Fibroblast of lung (primary cell): ENCODE data around the gene NEK11. TPM values are rescaled to one million over a fixed set of nuclear protein-coding genes. Genes with fewer than 3 reads are reported as not detected.

ENCODE experiments used
- DNase-seq, 2 donors: peaks; one replicate each; pipeline versions ENCODE4 v3.0.0 to v3.0.0-alpha.2; 2010; ENCODE audit warnings: low read depth in 2 of 2
- H2AFZ ChIP-seq: 2 replicates; pipeline ENCODE4 v1.5.1; 2012; ENCODE audit warnings: low read length, control low read depth, inconsistent platforms
- H3K27ac ChIP-seq: 2 replicates; pipeline ENCODE4 v1.5.1; 2011; ENCODE audit warnings: low read length, control low read depth; ENCODE audit not compliant: insufficient read depth
- H3K27me3 ChIP-seq: 2 replicates; pipeline ENCODE4 v1.5.1; 2011; ENCODE audit warnings: mild to moderate bottlenecking, low read length; ENCODE audit not compliant: control insufficient read depth, insufficient read depth
- H3K36me3 ChIP-seq: 2 replicates; pipeline ENCODE4 v1.5.1; 2011; ENCODE audit warnings: low read length; ENCODE audit not compliant: control insufficient read depth, insufficient read depth
- H3K4me1 ChIP-seq: 2 replicates; pipeline ENCODE4 v1.5.1; 2011; ENCODE audit warnings: low read length; ENCODE audit not compliant: control insufficient read depth, insufficient read depth; ENCODE audit errors: extremely low read depth
- H3K4me2 ChIP-seq: 2 replicates; pipeline ENCODE4 v1.5.1; 2011; ENCODE audit warnings: low read length, control low read depth; ENCODE audit not compliant: insufficient read depth; ENCODE audit errors: extremely low read depth
- H3K4me3 ChIP-seq, 4 experiments: fragments of 200-600 bp in 1 of 4; sonication (generic) in 1 of 4; replicated peaks in 1 of 4; 2 replicates each; pipeline ENCODE4 v1.5.1; 2011 to 2016; ENCODE audit warnings: low read length in 4 of 4, low read depth in 3 of 4, mild to moderate bottlenecking in 3 of 4, control low read depth in 2 of 4, inconsistent platforms in 1 of 4, mixed read lengths in 1 of 4; ENCODE audit not compliant: insufficient read depth in 1 of 4; ENCODE audit errors: control extremely low read depth in 1 of 4
- H3K79me2 ChIP-seq: 2 replicates; pipeline ENCODE4 v1.5.1; 2012; ENCODE audit warnings: mild to moderate bottlenecking, low read length, inconsistent platforms; ENCODE audit not compliant: control insufficient read depth, insufficient read depth
- H3K9ac ChIP-seq: 2 replicates; pipeline ENCODE4 v1.5.1; 2011; ENCODE audit warnings: mild to moderate bottlenecking, low read length, control low read depth; ENCODE audit not compliant: insufficient read depth
- H3K9me3 ChIP-seq: 2 replicates; pipeline ENCODE4 v1.5.1; 2012; ENCODE audit warnings: low read depth, low read length; ENCODE audit not compliant: control insufficient read depth, insufficient read depth
- H4K20me1 ChIP-seq: 2 replicates; pipeline ENCODE4 v1.5.1; 2011; ENCODE audit warnings: low read length; ENCODE audit not compliant: control insufficient read depth, insufficient read depth; ENCODE audit errors: extremely low read depth
- CTCF ChIP-seq, 2 donors: IDR thresholded peaks in 1 of 2; conservative IDR thresholded peaks in 1 of 2; 1 replicate in 1 of 2; 2 replicates in 1 of 2; pipeline ENCODE4 v1.5.1; 2011 to 2012; ENCODE audit warnings: low read length in 2 of 2, control low read depth in 1 of 2, inconsistent platforms in 1 of 2, low read depth in 1 of 2, mild to moderate bottlenecking in 1 of 2
- EZH2 ChIP-seq: IDR thresholded peaks from 2 replicates; pipeline ENCODE4 v1.5.1; 2012; ENCODE audit warnings: low read length, control low read depth, mild to moderate bottlenecking; ENCODE audit errors: missing control alignments
- polyA plus RNA-seq, 2 donors: library from polyadenylated mRNA; depleted of rRNA in 1 of 2; stranded (reverse) in 1 of 2; unstranded in 1 of 2; fragments of >200 nt; gene quantifications; 2 replicates each; pipeline ENCODE4 v1.2.1, GENCODE V29; 2011 to 2012; ENCODE audit warnings: missing spikeins in 1 of 2
- total RNA-seq: library from RNA; depleted of rRNA; stranded (reverse); fragments of >200 nt; gene quantifications from 2 replicates; pipeline ENCODE4 v1.2.1, GENCODE V29; 2014

NEK11 gene
- total and polyA plus RNA-seq, 2 donors (not counting 1 experiment from before 2014, with no cell fraction given) = 4.3 to 13.0 TPM

GRCh38 chr3:131315162-131315561 lies 288.5 kb downstream of the NEK11 start:
- H3K9me3 ChIP-seq = no peaks in the 10 kb centered on the region
- no peaks in the 10 kb centered on the region for H4K20me1 ChIP-seq
- no peak overlapping the region for H3K4me3 ChIP-seq
- no peak overlapping the region for H3K4me2 ChIP-seq
- no peaks in the 10 kb centered on the region for H3K4me1 ChIP-seq
- no peak for DNase-seq
- no peak for TF ChIP-seq EZH2
- no peak for TF ChIP-seq CTCF (conservative IDR thresholded peaks at IDR 0.05 in 1 of 2, IDR thresholded peaks at IDR 0.05 in 1 of 2; ENCODE audit: low read depth in 1 of 2, low read length in 2 of 2)
- H3K36me3 ChIP-seq = no peaks in the 10 kb centered on the region
- no peaks in the 10 kb centered on the region for H3K79me2 ChIP-seq
- H3K27me3 ChIP-seq = no peaks in the 10 kb centered on the region
- no peak overlapping the region for H3K27ac ChIP-seq
- H2AFZ ChIP-seq = no peak overlapping the region
- no peak overlapping the region for H3K9ac ChIP-seq

- Histone ChIP-seq H3K36me3 (no peaks in the 10 kb centered on the region), H3K79me2 (no peaks in the 10 kb centered on the region), H3K4me2 (no peak overlapping the region), H2AFZ (no peak overlapping the region), H4K20me1 (no peaks in the 10 kb centered on the region), H3K4me3 (no peak overlapping the region), H3K27ac (no peak overlapping the region), H3K4me1 (no peaks in the 10 kb centered on the region), H3K9ac (no peak overlapping the region), H3K9me3 (no peaks in the 10 kb centered on the region), H3K27me3 (no peaks in the 10 kb centered on the region)
- DNase-seq = no peak
- no peak for TF ChIP-seq EZH2
- no peak for TF ChIP-seq CTCF (conservative IDR thresholded peaks at IDR 0.05 in 1 of 2, IDR thresholded peaks at IDR 0.05 in 1 of 2; ENCODE audit: low read depth in 1 of 2, low read length in 2 of 2)
Observed at GRCh38 chr3:131317667-131318066, 291.0 kb downstream of the NEK11 start.

GRCh38 chr3:131323014-131323413 lies 296.3 kb downstream of the NEK11 start:
- Histone ChIP-seq H3K36me3 (no peaks in the 10 kb centered on the region), H3K4me1 (no peaks in the 10 kb centered on the region), H4K20me1 (no peaks in the 10 kb centered on the region), H3K9ac (no peak overlapping the region), H3K4me2 (no peak overlapping the region), H3K79me2 (no peaks in the 10 kb centered on the region), H2AFZ (no peak overlapping the region), H3K9me3 (no peaks in the 10 kb centered on the region), H3K4me3 (no peak overlapping the region), H3K27ac (no peak overlapping the region), H3K27me3 (no peaks in the 10 kb centered on the region)
- DNase-seq = no peak
- TF ChIP-seq EZH2 = no peak
- TF ChIP-seq CTCF (conservative IDR thresholded peaks at IDR 0.05 in 1 of 2, IDR thresholded peaks at IDR 0.05 in 1 of 2; ENCODE audit: low read depth in 1 of 2, low read length in 2 of 2) = no peak
